GM19240 (cell line): ENCODE measurements around the gene MTA3.
"Not testable (repeated sequence)": the region's sequence is repeated elsewhere in the genome, so short reads cannot be mapped to it uniquely, and the experiment has no call there.

Experiments
- DNase-seq: peaks from one replicate; pipeline ENCODE4 v3.0.0; 2011; ENCODE audit warnings: low spot score; ENCODE audit not compliant: insufficient read length

Gene MTA3

DNA sequence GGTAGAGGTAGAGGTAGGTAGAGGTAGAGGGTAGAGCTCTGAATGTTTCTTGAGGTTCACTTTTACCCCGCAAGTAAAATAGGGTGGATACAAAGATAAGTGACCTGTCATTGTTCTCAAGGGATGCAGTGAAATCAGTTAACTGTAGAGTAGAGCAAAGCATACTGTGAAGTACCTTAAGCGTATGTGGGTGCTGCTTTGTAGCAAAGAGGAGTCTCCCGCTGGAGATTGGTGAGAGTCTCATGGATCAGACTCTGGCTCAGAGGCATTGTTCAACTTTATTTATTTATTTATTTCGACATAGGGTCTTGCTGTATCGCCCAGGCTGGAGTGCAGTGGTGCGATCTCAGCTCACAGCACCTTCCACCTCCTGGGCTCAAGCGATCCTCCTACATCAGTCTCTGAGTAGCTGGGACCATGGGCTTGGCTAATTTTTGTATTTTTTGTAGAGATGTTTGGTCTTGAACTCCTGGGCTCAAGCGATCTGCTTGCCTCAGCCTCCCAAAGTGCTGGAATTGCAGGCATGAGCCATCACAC lies 38.7 kb downstream of the MTA3 start:
- DNase-seq, result no peak

DNA sequence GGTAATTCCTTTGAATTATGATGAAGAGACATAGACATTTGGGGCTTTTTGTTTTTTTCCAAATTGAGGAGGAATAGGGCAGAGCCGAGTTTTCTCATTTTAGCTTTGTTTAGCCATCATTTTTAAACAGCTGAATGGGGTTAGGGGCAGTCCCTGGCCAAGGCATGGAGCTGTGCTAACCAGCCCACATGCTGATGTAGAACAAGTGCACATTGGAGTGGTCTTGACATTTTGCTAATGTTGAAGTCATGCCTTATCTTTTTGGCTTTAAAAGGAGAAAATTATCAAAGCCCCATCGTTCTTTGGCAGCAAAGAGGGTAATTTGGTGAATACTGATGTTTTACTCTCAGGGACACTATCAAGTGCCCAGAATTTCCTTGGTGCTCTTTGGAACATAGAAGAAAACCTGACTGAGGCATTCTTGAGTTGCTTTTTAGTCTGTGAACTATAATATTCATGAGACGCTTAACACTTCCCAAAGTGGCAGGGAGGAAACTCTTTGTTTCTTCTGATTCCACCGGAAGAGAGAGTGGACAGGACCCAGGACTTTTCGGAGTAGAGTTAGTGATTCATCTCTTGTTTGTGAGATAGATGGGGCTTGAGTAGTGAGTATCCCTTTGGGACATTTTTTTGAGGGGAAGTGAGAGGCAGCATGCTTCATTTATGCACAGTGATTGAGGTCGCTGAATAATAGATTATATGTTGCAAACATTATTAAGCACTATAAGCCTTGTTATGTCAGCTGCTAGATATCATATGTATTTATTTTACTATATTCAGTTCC lies 45.0 kb downstream of the MTA3 start:
- no peak for DNase-seq

DNA sequence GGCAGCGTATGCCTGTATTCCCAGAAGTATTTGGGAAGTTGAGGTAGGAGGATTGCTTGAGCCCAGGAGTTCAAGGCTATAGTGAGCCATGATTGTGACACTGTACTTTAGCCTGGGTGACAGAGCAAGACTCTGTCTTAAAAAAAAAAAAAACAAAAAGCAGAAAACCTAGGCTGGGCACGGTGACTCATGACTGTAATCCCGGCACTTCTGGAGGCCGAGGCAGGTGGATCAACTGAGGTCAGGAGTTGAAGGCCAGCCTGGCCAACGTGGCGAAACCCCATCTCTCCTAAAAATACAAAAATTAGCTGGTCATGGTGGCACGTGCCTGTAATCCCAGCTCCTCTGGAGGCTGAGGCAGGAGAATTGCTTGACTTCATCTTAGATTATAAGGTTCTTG lies 46.4 kb downstream of the MTA3 start:
- no peak for DNase-seq

DNA sequence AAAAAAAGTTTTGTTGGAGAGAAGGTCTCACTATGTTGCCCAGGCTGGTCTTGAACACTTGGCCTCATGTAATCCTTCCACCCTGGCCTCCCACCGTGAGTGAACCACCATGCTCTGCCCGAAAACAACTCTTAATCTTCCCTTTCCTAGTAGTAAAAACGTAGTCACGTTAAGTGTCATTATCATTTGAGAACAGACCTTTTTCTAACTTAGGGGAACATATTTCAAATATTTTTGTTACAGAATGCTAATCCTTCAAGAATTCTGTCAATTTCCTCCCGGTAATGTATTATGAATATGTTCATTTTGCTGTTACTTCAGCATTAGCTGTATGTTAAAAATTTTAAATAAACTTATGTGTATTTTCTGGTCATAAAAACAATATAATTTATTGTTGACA lies 49.7 kb downstream of the MTA3 start:
- DNase-seq, result no peak

DNA sequence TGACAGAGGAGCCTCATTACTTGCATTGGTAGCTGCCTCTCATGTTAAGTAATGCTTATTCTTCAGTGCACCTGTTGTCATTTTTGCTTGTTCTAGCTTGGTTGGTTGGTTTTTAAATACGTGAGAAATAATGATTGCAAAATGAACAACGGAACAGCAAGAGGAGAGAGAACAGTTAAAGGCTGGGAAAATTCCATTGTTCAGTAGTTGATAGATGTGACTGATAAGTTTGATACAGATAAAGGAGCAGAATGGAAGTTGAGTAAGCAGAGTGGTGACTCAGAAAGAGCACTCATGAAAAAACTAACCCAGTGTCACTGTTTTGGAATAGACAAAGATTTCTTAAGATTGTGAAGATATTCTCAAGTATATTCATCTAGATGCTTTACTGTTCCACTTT lies 50.5 kb downstream of the MTA3 start:
- DNase-seq, result no peak

DNA sequence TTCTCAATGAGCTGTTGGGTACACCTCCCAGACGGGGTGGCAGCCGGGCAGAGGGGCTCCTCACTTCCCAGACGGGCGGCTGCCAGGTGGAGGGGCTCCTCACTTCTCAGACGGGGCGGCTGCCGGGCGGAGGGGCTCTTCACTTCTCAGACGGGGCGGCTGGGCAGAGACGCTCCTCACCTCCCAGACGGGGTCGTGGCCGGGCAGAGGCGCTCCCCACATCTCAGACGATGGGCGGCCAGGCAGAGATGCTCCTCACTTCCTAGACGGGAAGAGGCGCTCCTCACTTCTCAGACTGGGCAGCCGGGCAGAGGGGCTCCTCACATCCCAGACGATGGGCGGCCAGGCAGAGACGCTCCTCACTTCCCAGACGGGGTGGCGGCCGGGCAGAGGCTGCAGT lies 53.2 kb downstream of the MTA3 start:
- DNase-seq, result not testable (repeated sequence)

DNA sequence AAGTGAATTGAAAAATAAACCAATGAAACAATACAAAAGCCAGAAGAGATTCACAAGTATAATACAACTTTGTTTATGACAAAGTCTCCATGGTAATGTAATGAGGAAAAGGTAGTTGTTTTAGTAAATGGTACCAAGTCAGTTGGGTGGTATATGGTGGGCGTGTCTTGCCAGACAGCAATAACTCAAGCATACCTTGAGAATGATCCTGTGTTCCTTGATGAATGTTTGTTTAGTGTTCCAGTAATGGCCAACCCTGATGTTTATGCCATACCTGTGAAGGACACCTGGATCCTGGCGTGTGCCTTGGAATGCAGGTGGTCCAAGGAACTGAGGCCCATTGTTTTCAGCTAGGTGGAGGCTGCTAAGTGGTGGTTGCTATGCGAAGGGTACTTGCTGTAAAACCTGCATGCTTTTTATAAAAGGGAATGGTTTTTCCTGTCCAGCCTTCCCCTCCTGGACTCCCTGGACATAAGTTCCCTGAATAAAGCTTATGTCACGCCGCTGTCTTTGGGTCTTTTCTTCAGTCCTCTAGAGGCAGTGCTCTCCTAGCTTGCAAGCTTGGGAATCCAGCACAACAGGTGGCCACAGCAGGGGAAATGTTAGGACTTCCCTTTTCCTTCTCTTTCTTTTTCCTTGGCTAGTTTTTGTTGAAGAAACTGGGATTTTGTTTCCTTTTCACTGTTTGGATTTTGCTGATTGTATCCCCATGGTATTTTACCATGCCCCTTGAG lies 54.7 kb downstream of the MTA3 start:
- DNase-seq, result no peak

DNA sequence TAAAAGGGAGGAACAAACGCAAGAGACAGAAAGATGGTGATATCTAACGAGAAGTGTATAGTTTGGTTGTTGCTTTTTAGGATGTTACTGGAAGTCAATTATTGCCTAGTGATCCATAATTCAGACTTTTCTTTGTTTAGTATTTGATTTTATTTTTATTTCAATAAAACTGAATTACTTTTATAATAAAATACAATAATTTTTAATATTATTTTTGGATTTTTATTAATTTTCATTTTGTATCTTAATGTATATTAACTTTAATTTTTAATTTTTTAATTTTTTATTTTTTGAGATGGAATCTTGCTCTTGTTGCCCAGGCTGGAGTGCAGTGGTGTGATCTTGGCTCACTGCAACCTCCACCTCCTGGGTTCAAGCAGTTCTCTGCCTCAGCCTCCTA lies 55.6 kb downstream of the MTA3 start:
- DNase-seq, result no peak

DNA sequence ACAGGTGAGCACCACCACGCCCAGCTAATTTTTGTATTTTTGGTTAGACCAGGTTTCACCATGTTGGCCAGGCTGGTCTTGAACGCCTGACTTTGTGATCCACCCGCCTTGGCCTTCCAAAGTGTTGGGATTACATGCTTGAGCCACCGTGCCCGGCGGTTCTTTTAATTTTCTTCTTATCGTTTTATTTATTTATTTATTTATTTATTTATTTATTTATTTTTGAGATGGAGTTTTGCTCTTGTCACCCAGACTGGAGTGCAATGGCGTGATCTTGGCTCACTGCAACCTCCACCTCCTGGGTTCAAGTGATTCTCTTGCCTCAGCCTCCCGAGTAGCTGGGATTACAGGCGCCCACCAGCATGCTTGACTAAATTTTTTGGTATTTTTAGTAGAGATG lies 59.6 kb downstream of the MTA3 start:
- not testable (repeated sequence) for DNase-seq

DNA sequence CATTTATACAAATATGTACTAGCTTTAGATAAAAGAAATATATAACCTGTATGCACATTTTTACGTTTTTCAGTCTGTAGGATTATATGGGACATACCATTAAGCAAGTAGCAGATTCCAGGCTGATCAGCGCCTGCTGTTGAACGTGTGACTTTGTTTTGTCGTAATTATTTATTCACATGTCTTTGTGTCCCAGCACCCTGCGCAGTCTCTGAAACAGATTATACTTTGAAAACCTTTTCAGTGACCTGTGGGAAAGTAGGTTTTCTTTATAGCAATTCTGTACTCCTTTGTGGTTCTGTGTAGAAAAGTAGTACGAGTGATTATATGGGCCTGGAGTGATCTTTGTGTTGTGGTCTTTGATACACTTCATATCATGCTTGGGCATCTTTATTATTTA lies 68.5 kb downstream of the MTA3 start:
- no peak for DNase-seq

DNA sequence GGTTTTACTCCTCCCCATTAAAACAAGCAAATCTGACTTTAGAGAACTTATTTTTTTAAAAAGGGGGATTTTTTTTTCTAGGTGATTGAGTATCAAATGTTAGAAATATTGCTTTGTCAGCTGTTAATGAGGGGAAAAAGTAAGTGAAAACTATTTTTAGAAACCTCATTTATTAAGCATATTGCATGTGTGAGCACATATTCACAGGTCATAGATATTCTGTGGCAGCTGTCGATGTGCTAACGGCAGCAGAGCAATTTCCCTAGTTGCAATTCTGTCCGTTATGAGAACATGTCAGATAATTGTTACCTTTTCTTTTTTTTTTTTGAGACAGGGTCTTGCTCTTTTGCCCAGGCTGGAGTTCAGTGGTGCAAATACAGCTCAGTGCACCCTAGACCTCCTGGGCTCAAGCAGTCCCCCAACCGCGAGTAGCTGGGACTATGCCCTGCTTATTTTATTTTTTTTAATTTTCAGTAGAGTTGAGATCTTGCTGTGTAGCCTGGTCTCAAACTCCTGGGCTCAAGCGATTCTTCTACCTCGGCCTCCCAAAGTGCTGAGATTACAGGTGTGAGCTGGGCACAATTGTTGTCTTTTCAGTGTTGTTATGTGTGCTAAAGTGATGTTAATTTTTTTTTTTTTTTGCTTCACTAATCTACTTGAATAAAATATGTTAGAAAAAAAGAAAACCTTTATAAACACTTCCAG lies 69.8 kb downstream of the MTA3 start:
- DNase-seq, result no peak

DNA sequence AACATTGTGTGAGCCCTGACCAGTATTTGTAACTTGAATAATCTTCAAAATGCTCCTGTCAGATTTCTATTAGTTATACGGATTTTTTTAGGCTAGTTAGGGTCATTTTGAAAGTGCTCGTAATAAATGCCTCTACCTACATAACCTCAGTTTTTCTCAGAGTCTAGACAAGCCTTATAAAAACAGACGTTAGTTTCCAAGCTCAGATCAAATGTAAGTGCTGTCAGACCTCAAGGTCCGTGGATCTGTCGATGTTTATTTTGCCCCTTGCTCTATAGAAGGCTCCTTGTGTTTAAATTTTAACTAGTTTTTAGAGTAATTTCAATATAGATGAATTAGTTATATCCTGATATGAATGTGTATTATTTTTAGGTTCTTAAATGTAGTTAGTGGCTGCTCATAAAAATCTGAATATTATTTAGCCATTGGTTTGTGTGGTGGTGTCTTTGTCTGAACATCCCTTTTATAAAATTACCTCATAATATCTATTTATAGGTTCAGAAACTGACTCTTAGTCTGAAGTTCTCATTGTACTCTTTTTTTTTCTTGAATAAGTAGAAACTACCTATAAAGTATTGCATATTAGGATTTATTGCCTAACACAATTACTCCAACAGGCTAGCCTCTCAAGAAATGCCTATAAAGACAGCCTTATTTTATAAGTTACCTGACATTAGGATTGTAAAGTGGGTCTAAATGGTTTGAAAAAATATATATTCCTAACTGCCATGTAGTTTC lies 71.1 kb downstream of the MTA3 start:
- DNase-seq, result no peak

DNA sequence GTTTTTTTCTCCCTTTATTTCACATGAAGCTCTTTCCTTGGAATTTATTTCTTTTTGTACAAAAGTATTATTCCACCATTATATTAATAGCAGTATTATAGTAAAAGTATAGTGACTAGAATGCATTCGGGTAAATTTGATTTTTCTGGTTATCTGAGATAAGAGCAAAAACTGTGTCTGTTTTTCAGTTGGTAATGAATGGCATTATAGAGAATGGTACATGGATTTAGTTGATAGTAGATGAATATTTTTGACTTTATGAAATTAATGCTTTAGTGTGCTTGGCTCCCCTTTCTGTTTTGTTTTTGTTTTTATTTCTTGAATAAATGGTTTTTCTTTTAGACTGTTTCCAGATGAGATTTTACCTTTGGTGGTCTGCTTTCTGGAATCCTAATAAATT lies 71.8 kb downstream of the MTA3 start:
- no peak for DNase-seq

DNA sequence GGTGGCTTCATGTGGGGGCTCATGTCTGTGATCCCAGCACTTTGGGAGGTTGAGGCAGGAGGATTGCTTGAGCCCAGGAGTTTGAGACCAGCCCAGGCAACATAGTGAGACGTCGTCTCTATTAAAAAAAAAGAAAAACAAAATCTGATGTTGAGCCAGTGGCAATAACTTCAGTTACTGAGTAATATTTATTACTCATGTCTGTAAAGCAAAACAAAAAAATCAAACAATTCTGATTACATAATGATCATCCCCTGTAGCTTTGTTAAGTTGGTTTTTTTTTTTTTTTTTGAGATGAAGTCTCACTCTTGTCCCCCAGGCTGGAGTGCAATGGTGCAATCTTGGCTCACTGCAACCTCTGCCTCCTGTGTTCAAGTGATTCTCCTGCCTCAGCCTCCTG lies 73.9 kb downstream of the MTA3 start:
- DNase-seq, result not testable (repeated sequence)

DNA sequence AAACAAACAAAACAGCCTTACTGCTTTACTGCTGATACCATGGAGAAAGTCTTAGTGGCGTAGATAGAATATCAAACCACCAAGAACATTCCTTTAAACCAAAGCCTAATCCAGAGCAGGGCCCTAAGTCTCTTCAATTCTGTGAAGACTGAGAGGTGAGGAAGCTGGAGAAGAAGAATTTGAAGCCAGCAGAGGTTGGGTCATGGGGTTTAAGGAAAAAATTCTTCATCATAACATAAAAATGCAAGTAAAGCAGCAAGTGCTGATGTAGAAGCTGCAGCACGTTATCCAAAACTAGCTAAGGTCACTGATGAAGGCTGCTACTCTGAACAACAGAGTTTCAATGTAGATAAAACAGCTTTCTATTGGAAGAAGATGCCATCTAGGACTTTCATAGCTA lies 77.1 kb downstream of the MTA3 start:
- DNase-seq, result no peak

DNA sequence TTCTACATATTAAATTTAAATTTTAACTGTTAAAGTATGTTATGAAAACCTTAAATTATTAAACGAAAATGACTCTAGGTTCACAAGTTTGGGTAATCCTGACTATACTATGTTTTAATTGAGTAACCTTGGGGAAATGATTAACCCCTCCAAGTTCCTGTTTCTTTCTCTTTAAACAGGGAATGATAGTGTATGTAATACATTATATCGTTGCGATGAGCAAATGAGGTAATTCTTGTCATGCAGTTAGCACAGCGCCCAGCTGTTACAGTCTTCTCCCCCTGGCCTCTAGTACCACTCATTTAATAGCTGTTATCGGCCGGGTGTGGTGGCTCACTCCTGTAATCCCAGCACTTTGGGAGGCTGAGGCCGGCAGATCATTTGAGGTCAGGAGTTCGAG lies 80.4 kb downstream of the MTA3 start:
- no peak for DNase-seq

DNA sequence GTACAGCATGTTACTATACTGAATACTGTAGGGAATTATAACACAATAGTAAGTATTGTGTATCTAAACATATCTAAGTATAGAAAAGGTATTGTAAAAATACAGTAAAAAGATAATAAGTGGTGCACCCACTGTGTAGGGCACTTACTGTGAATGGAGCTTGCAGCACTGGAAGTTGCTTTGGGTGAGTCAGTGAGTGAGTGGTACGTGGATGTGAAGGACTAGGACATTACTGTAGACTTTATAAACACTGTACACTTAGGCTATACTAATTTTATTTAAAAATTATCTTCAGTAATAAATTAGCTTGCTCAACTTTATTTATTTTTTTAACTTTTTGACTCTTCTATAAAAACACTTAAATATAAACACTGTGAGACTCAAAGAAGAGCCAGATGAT lies 82.6 kb downstream of the MTA3 start:
- DNase-seq, result no peak

DNA sequence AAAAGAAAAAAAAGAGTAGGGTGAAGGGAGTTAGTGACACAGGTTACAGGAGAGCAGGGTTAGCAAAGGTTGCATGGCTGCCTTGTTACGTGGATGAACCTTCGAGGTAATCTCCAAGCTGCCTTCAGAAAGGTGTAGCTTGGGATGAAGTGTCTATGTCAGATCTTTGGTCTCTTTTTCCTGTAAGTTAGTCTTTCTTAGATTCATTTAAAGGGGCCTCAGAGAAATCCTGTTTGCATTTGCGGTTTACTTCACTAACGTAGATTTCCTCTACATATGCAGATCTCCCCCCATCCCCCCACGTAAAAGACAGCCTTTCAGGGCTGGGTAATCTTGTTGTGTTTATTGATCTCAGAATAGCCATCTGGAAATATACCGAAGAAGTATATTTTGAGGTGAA lies 83.7 kb downstream of the MTA3 start:
- DNase-seq, result no peak

DNA sequence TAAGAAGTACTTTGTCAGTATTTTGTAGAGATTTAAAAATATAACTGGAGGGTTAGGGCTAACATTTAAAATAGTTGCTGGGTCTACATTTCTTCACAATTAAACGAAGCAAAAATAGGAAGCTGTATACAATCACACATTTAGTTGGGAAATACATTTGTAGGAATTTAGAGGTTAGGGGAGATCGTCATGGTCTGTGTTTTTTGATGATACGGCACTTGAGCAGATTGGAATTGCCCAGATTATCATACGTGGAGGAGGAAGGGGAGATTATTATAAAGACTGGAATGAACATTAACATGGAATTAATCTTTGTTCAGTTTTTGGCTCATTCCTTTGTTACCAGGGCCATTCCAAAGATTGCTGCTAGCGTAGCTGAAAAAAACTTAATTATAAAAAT lies 84.6 kb downstream of the MTA3 start:
- no peak for DNase-seq

DNA sequence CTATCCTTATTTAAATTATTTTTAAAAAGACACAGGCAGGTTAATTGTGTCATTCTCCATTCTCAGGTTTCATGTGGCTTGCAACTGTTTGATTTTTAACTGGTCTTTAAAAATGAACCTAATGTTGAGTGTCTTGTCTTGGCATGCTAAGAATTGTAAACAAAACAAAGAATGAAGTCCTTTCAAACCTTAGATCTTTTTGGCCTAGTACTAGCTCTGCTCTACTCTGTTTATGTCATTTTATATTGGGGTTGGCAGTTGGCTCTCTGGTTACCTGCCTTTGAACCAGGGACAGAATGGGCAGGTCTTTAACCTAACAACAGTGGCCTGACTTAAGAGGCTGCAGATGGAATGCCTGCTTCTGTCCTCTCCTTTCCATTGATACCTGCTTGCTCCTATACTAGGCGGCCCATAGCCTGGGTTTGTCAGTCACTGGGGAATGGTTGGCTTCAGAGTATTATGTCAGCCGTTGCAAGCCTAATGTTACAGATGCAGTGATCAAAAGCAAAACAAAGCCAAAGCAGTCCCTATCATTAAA lies 85.5 kb downstream of the MTA3 start:
- DNase-seq, result no peak

DNA sequence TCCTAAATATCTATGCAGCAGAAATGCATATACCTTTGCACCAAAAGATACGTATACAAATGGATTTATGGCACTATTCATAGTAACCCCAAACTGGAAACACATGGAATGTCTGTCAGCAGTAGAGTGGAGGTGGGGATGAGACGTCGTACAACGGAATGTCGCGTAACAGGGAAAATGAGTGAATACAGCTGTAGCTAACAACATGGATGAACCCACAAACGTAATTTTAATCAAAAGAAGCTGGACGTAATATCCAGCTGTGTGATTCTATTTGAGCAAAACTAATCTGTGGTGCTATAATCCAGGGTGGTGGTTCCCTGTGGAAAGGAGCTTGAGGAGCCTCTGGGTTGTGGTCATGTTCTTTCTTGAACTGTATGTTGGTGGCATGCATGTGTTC lies 89.9 kb downstream of the MTA3 start:
- DNase-seq, result no peak
